Lower leg skin (tissue), 3 donors: ENCODE results near the gene KCNS1.
"Not testable (repeated sequence)": the region's sequence is repeated elsewhere in the genome, so short reads cannot be mapped to it uniquely, and the experiment has no call there.

Source experiments
- CTCF ChIP-seq, 3 donors: fragments of 450-650 bp; IDR thresholded peaks; one replicate each; pipeline ENCODE4 v1.5.1; 2016; ENCODE audit warnings: antibody characterized with exemption in 3 of 3, mild to moderate bottlenecking in 3 of 3, moderate library complexity in 2 of 3
- POLR2A ChIP-seq, 2 donors: fragments of 450-650 bp; IDR thresholded peaks; one replicate each; pipeline ENCODE4 v1.6.1; 2016 to 2017; ENCODE audit warnings: antibody characterized with exemption in 2 of 2, mild to moderate bottlenecking in 1 of 2, moderate library complexity in 1 of 2

- not testable (repeated sequence) for TF ChIP-seq CTCF, POLR2A (IDR thresholded peaks at IDR 0.05)
Measured at GRCh38 chr20:45139733-45140375, 38.9 kb upstream of the KCNS1 start.
